ENCODE results near the gene PP2D1.

GRCh38 chr3:20054549-20054987, 42.5 kb upstream of the PP2D1 start:
- TF ChIP-seq POLR2A (IDR thresholded peaks at IDR 0.05; ENCODE audit: low read length), result no peak
- TF ChIP-seq GATA1 (IDR thresholded peaks at IDR 0.05; ENCODE audit: low read depth, low read length), result no peak

Data from erythroblast (primary cell).